ENCODE data around the gene TRPM7.
A peak's percentile ranks its signal among the peaks of the same experiment; 100 is the strongest.

TRPM7 gene

DNA sequence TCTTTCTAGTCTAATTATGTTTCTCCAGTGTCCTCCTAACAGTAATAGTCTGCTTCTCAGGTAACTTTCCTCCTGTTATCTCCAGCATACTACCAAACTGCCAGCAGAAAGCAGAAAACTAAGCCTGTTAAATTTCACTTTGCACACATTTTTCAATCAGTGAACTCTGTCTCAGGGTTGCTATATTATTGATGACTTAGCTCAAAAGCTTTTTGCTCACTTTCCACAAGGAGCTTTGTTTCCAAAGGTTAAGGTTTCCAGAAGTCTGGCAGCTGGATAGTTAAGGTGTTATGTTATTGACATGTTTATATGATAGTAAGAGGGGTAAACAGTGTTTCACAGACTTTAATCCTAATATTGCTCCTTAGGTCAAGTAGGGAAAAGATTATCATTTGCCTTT, 5.1 kb downstream of the TRPM7 start:
- TF ChIP-seq, protein P1, sequence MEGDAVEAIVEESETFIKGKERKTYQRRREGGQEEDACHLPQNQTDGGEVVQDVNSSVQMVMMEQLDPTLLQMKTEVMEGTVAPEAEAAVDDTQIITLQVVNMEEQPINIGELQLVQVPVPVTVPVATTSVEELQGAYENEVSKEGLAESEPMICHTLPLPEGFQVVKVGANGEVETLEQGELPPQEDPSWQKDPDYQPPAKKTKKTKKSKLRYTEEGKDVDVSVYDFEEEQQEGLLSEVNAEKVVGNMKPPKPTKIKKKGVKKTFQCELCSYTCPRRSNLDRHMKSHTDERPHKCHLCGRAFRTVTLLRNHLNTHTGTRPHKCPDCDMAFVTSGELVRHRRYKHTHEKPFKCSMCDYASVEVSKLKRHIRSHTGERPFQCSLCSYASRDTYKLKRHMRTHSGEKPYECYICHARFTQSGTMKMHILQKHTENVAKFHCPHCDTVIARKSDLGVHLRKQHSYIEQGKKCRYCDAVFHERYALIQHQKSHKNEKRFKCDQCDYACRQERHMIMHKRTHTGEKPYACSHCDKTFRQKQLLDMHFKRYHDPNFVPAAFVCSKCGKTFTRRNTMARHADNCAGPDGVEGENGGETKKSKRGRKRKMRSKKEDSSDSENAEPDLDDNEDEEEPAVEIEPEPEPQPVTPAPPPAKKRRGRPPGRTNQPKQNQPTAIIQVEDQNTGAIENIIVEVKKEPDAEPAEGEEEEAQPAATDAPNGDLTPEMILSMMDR (conservative IDR thresholded peaks at IDR 0.05): no peak
- H3K27ac ChIP-seq: no peak overlapping the region

DNA sequence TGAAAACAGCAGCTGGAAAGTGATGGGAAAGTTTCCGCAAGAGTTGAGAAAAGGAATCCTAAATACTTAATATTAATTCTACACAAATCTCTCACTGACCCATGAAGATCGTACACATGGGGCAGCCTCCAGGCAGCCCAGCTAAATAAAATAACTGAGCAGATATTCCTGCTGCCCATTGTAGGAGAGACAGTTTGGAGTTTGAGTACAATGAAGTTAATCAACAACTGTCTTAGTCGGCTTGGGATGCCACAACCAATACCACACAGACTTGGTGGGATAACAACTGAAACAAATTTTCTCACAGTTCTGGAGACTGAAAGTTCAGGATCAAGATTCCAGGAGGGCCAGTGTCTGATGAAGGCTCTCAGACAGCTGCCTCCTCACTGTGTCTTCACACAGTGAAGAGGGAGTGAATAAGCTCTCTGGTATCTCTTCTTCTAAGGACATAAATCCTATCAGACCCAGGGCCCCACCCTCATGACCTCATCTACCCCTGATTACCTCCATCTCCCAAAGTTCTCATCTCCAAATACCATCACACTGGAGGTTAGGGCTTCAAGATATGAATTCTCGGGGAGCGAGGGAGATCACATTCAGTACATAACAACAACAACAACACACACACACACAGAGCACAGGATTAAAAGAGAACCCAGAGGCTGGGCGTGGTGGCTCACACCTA, 9.7 kb downstream of the TRPM7 start:
- TF ChIP-seq, protein P1 (conservative IDR thresholded peaks at IDR 0.05): no peak
- H3K27ac ChIP-seq: no peak overlapping the region

DNA sequence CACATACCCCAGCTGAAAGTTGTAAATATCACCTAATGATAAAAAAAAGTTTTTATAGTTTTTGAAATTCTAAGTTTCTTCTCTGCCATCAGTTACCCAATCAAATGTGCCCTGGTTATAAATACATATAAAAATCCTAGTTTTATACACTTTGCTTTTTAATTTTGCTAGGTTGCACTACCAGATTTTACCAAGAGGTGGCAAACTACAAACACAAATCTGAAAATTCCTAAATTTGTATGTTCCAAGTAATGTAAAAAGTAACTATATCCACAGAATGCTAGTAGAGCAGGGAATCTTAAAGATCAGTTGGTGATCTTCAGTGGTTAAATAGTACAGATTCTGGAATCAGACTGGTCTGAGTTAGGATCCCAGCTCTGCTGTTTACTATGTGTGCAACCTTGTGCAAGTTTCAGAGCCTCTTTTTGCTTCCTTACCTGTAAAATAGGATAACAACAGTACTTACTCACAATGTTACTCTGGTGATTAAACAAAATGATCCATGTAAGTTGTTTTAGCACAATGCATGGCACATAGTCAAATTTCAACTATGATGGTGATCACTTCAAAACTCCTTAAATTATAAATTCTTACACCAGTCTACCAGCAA, 11.0 kb downstream of the TRPM7 start:
- TF ChIP-seq, protein P1 (conservative IDR thresholded peaks at IDR 0.05): peak; percentile 83
- no peak overlapping the region for H3K27ac ChIP-seq

DNA sequence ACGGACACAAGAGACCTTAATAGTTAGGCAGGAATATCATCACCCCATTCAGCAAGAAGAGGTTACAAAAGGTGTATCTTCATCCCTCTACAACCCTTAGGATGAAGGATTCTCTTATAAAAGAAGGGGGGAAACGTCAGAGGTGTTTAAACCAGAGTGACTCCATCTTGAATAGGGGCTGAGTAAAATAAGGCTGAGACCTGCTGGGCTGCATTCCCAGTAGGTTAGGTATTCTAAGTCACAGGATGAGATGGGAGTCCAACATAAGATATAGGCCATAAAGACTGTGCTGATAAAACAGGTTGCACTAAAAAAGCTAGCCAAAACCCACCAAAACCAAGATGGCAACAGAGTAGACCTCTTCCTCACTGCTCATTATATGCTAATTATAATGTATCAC, 16.5 kb downstream of the TRPM7 start:
- TF ChIP-seq, protein P1 (conservative IDR thresholded peaks at IDR 0.05): no peak

DNA sequence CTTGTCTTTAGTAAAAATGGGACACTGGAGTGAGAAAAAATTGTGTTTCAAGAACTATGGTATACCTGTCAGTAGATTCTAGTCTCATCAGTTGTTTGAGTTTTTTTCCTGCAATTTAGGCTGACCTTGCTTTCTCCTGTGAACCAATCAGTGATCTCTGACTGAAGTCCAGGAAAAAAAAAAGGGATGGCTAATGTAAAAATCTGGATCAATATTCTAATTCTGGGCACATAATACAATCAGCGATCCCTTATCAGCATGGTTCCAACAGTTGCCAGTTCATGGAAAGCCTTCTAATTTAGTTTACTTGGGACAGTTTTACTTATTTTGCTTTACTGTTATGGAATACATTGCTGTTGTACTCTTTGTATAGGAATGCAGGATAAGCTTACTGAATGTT, 17.0 kb downstream of the TRPM7 start:
- TF ChIP-seq, protein P1 (conservative IDR thresholded peaks at IDR 0.05): no peak
- H3K27ac ChIP-seq: no peak overlapping the region

More for the DNA sequence above, 16.5 kb downstream of the TRPM7 start:
- no peak overlapping the region for H3K27ac ChIP-seq

DNA sequence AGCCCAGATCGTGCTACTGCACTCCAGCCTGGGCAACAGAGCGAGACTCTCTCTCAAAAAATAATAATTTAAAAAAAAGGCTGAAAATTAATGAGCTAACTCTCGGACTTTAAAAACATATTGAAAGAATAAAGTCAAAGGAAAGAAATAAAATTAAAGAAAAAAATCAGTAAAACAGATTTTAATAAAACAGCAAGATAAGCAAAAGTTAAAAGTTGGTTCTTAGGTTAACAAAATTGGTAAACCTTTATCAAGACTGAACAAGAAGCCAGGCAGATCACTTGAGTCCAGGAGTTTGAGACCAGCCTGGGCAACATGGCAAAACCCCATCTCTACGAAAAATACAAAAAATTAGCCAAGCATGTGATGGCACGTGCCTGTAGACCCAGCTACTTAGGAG, 20.7 kb downstream of the TRPM7 start:
- H3K27ac ChIP-seq: no peak overlapping the region
- TF ChIP-seq, protein P1 (conservative IDR thresholded peaks at IDR 0.05): no peak

DNA sequence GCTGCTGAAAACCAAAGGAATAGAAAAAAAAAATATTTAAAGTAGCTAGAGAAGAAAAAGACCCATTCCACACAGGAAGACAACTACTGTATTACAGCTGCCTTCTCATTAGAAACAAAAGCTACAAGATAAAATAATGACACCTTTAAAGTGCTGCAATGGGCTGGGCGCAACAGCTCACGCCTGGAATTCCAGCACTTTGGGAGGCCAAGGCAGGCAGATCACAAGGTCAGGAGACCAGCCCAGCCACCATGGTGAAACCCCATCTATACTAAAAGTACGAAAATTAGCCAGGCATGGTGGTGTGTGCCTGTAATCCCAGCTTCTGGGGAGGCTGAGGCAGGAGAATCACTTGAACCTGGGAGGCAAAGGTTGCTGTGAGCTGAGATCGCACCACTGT, 31.0 kb downstream of the TRPM7 start:
- TF ChIP-seq, protein P1 (conservative IDR thresholded peaks at IDR 0.05): no peak

More for the DNA sequence above, 31.0 kb downstream of the TRPM7 start:
- no peak overlapping the region for H3K27ac ChIP-seq
